ENCODE results near the gene ADAMTS16. TPM values are rescaled to one million over a fixed set of nuclear protein-coding genes. Genes with fewer than 3 reads are reported as not detected.

Gene ADAMTS16
- total and polyA plus RNA-seq, 11 donors = 0.05 to 4.7 (median 0.16) TPM; not detected in 8

DNA sequence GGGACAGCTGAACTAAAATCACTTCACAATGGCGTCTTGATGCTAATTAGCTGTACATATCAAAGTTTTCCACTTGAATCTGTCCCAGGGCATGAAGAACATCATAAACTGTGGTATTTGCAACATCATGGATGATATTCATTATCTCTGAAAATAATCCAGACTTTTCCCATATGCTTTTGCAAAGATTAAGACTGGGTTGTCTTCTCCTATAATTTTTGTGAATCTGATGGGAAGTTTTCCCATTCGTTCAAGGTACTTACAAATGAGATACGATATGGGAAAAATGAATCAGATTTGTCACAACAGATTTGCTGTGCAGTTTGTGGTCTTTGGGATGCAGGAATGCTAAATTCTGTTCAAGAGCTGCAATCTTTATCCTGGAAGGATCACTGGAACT, 17.4 kb upstream of the ADAMTS16 start:
- TF ChIP-seq POLR2A (IDR thresholded peaks at IDR 0.05) (no peak), CTCF (IDR thresholded peaks at IDR 0.05) (no peak)
- H3K27ac ChIP-seq = no peak overlapping the region
- H3K36me3 ChIP-seq = no peaks in the 10 kb centered on the region
- WGBS, 4 donors = 74 to 79% (median 77%) methylated on average over 3 of the region's 3 CpGs
- DNase-seq (no peak), ATAC-seq (no peak)
- H3K27me3 ChIP-seq = peaks cover 0 to 12% (median 0%) of the 10 kb centered on the region in 9 donors
- H3K9me3 ChIP-seq = peaks cover 0 to 20% (median 1%) of the 10 kb centered on the region in 12 donors
- no peak overlapping the region for H3K4me3 ChIP-seq
- no peaks in the 10 kb centered on the region for H3K4me1 ChIP-seq
- intact Hi-C loops (cut with DNase I) = no loop called here

DNA sequence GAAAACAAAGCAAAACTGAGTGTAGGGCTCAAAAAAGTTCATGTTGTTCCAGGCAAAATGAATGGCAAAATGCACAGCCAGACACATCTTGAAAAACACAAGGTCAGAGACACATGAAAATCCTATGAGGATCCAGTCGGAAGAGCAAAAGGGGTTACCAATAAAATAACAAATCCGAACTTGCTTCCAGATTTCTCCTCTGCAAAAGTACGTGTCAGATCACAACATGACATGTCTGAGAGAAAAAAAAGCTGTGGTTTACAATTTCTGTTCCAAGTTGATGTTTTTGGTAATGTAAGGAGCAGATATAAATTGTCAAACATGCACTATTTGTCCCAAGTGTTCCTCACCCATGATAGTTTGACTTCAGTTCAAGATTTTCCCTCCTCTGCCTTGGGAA, 15.9 kb upstream of the ADAMTS16 start:
- DNase-seq (no peak), ATAC-seq (no peak)
- no peaks in the 10 kb centered on the region for H3K4me1 ChIP-seq
- 42 to 68% (median 59%) methylated on average over 3 of the region's 3 CpGs for WGBS, 4 donors
- H3K27me3 ChIP-seq = peaks cover 0 to 12% (median 0%) of the 10 kb centered on the region in 9 donors
- no peak overlapping the region for H3K4me3 ChIP-seq
- intact Hi-C loops (cut with DNase I) = no loop called here
- TF ChIP-seq POLR2A (IDR thresholded peaks at IDR 0.05) (no peak), CTCF (IDR thresholded peaks at IDR 0.05) (no peak)
- H3K36me3 ChIP-seq = no peaks in the 10 kb centered on the region
- peaks cover 0 to 5% (median 0%) of the 10 kb centered on the region in 12 donors for H3K9me3 ChIP-seq
- no peak overlapping the region for H3K27ac ChIP-seq

DNA sequence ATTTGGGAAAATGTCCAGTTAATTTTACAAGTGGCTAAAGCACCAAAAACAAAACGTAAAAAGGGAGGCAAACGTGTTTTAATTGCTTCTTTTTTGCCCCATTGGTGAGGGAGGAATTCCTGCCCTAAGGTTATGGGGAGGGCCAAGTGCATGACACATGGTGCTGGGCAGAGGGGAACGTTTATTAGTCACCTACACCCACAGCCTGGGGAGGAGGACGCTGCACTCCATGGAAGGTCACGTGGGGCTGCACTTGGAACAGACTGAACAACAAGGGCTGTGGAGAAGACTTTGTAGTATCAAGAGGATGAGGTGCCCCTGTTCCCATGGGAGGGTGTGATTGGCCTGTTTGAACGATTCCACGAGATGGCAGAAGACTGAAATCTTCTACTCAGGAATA, 13.7 kb upstream of the ADAMTS16 start:
- WGBS, 4 donors = 48 to 55% (median 53%) methylated on average over 7 of the region's 7 CpGs
- ATAC-seq = peak in 2 of 4 donors; percentile 24 to 52
- Histone ChIP-seq H3K4me1 (no peaks in the 10 kb centered on the region), H3K27ac (no peak overlapping the region), H3K36me3 (no peaks in the 10 kb centered on the region), H3K27me3 (peaks cover 0 to 11% (median 0%) of the 10 kb centered on the region in 9 donors), H3K9me3 (no peaks in the 10 kb centered on the region), H3K4me3 (no peak overlapping the region)
- intact Hi-C loops (cut with DNase I) = no loop called here
- TF ChIP-seq CTCF (IDR thresholded peaks at IDR 0.05) (no peak), POLR2A (IDR thresholded peaks at IDR 0.05) (no peak)
- no peak for DNase-seq

- Histone ChIP-seq H3K9me3 (no peaks in the 10 kb centered on the region), H3K27ac (no peak overlapping the region), H3K27me3 (peaks cover 0 to 5% (median 0%) of the 10 kb centered on the region in 9 donors), H3K4me3 (no peak overlapping the region), H3K4me1 (no peaks in the 10 kb centered on the region), H3K36me3 (no peaks in the 10 kb centered on the region)
- TF ChIP-seq POLR2A (IDR thresholded peaks at IDR 0.05) (no peak), CTCF (IDR thresholded peaks at IDR 0.05) (no peak)
- WGBS, 4 donors = 60 to 70% (median 65%) methylated on average over 8 of the region's 8 CpGs
- DNase-seq = no peak
- no peak for ATAC-seq
- intact Hi-C loops (cut with DNase I) = no loop called here
Measured at GRCh38 chr5:5128766-5129165, 11.4 kb upstream of the ADAMTS16 start.
